ENCODE data around the gene HIP1R.

Gene HIP1R

DNA sequence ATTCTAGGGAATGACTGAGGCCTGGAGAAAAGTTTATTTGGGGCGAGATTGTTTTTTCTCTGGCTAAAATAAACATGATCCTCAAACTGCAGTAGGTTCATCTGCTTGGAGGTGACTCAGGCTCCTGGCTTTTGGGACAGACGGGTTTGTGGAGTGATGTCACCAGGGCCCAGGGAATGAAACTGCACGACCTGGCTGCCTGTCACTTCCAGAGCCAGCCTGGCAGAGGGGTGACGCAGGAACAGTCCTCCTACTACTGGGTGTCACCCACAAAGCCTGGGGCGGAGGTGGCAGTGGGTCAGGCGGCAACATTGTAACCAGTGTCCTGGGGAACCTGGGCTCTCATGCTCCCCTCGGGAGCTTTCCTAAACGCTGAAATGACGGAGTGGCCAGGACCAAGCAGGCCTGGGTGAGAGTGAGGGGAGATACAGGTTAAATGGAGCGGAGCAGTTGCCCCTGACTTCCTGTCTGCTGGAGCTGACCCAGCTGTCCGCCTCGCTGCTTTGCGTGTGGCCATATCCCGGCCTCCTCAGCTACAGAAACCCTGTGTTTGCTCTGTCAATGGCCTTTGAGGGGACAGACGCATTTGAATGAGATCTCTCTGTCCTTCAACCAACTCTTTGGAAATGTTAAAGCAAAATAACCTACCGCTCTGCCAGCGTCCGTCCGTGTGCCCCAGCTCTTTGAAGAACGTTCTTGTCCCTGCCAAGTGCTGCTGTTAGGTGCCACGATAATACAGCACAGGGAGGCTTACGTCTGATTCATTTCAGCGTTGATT is 6.5 kb downstream of the HIP1R start:
- Mint-ChIP-seq H3K27ac (peak overlapping the region; percentile 56 to 87 (median 84)), H3K27me3 (ENCODE audit: low read depth) (peaks cover 25% of the 10 kb centered on the region), H3K9me3 (no peaks in the 10 kb centered on the region), H3K4me1 (peaks cover 45% of the 10 kb centered on the region), H3K4me3 (peak overlapping the region in 2 of 3 experiments; percentile 19 to 33), H3K36me3 (ENCODE audit: low read depth) (peaks cover 7% of the 10 kb centered on the region)
- TF ChIP-seq CTCF (IDR thresholded peaks at IDR 0.05; ENCODE audit: unreplicated experiment in 3 of 3) = no peak

- Mint-ChIP-seq H3K4me3 (no peak overlapping the region), H3K4me1 (peaks cover 38% of the 10 kb centered on the region), H3K9me3 (no peaks in the 10 kb centered on the region), H3K36me3 (ENCODE audit: low read depth) (peaks cover 7% of the 10 kb centered on the region), H3K27ac (peak overlapping the region; percentile 56 to 87 (median 84)), H3K27me3 (ENCODE audit: low read depth) (peaks cover 19% of the 10 kb centered on the region)
- TF ChIP-seq CTCF (IDR thresholded peaks at IDR 0.05; ENCODE audit: unreplicated experiment in 3 of 3) = no peak
Observed at GRCh38 chr12:122842505-122843405, 7.5 kb downstream of the HIP1R start.

GRCh38 chr12:122843455-122843854 is 8.2 kb downstream of the HIP1R start:
- Mint-ChIP-seq H3K4me1 (peaks cover 36% of the 10 kb centered on the region), H3K27me3 (ENCODE audit: low read depth) (peaks cover 14% of the 10 kb centered on the region), H3K36me3 (ENCODE audit: low read depth) (peaks cover 6% of the 10 kb centered on the region), H3K27ac (peak overlapping the region; percentile 27 to 44 (median 40)), H3K4me3 (no peak overlapping the region), H3K9me3 (no peaks in the 10 kb centered on the region)
- TF ChIP-seq CTCF (IDR thresholded peaks at IDR 0.05; ENCODE audit: unreplicated experiment in 3 of 3) = no peak

GRCh38 chr12:122844366-122844971 is 9.2 kb downstream of the HIP1R start:
- Mint-ChIP-seq H3K4me1 (peaks cover 36% of the 10 kb centered on the region), H3K27ac (peak overlapping the region; percentile 27 to 76 (median 31)), H3K9me3 (no peaks in the 10 kb centered on the region)

More at GRCh38 chr12:122844366-122844971, 9.2 kb downstream of the HIP1R start:
- no peak overlapping the region for H3K4me3 Mint-ChIP-seq
- peaks cover 5% of the 10 kb centered on the region for H3K27me3 Mint-ChIP-seq (ENCODE audit: low read depth)
- TF ChIP-seq CTCF (IDR thresholded peaks at IDR 0.05; ENCODE audit: unreplicated experiment in 3 of 3) = no peak
- H3K36me3 Mint-ChIP-seq (ENCODE audit: low read depth) = peaks cover 2% of the 10 kb centered on the region
